ENCODE measurements around the gene ART1. TPM values are rescaled to one million over a fixed set of nuclear protein-coding genes. Genes with fewer than 3 reads are reported as not detected.
"Not testable (repeated sequence)": the region's sequence is repeated elsewhere in the genome, so short reads cannot be mapped to it uniquely, and the experiment has no call there.

The ART1 gene
- total and polyA plus RNA-seq, 9 donors, result 2.3 to 6.3 (median 4.1) TPM

DNA sequence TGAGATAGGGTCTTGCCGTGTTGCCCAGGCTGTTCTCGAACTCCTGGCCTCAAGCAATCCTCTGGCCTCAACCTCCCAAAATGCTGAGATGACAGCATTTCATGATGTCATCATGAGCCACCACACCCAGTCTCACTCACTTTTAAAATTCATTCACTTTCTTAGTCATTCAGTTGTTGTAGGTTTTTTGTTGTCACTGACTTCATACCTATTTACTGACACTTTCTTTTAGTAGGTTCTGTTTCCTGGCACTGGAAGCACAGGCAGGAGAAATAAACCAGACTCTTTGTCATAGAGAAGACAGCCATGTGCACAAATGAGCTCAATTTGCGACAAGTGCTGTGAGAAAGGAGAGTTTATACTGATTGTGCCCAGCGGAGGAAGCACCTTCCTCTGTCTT, 13.6 kb upstream of the ART1 start:
- peaks cover 2% of the 10 kb centered on the region for H3K27me3 ChIP-seq (ENCODE audit: control insufficient read depth, insufficient read depth, low read length)
- no peaks in the 10 kb centered on the region for H3K36me3 ChIP-seq (ENCODE audit: control insufficient read depth, insufficient read depth, low read length)
- no peaks in the 10 kb centered on the region for H3K9me3 ChIP-seq (replicated peaks; ENCODE audit: control insufficient read depth, low read depth, low read length)
- WGBS (ENCODE audit: insufficient coverage), result 77% methylated on average over 2 of the region's 4 CpGs
- DNase-seq, result no peak
- no peaks in the 10 kb centered on the region for H3K4me1 ChIP-seq (ENCODE audit: control insufficient read depth, insufficient read depth, low read length)
- no peak overlapping the region for H3K27ac ChIP-seq (ENCODE audit: low read length)
- H3K4me3 ChIP-seq (ENCODE audit: low read length), result no peak overlapping the region

DNA sequence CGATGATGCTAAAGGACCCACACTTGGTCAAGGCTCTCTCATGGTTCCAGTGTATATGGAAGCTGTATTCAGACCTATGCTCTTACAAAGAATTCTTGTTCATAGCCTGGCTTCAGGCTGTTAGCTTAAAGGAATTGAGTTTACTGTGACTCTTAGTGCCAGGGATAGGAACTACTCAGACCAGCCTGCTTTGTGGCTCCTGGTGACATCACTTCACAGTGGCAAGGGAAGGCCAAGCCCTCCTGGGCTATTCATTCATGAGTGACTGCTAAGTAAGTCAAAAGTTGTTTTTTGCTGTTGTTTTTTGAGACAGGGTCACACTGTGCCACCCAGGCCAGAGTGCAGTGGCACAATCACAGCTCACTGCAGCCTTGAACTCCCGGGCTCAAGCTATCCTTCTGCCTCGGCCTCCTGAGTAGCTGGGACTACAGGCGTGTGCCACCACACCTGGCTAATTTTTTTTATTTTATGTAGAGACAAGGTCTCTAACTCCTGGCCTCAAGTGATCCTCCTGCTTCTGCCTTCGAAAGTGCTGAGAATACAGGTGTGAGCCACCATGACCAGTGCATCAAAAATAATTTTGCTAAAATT, 12.8 kb upstream of the ART1 start:
- Histone ChIP-seq H3K4me3 (ENCODE audit: low read length) (no peak overlapping the region), H3K27ac (ENCODE audit: low read length) (no peak overlapping the region), H3K4me1 (ENCODE audit: control insufficient read depth, insufficient read depth, low read length) (no peaks in the 10 kb centered on the region), H3K27me3 (ENCODE audit: control insufficient read depth, insufficient read depth, low read length) (peaks cover 2% of the 10 kb centered on the region), H3K36me3 (ENCODE audit: control insufficient read depth, insufficient read depth, low read length) (no peaks in the 10 kb centered on the region), H3K9me3 (replicated peaks; ENCODE audit: control insufficient read depth, low read depth, low read length) (no peaks in the 10 kb centered on the region)
- no peak for DNase-seq
- 96% methylated on average over 2 of the region's 5 CpGs for WGBS (ENCODE audit: insufficient coverage)

DNA sequence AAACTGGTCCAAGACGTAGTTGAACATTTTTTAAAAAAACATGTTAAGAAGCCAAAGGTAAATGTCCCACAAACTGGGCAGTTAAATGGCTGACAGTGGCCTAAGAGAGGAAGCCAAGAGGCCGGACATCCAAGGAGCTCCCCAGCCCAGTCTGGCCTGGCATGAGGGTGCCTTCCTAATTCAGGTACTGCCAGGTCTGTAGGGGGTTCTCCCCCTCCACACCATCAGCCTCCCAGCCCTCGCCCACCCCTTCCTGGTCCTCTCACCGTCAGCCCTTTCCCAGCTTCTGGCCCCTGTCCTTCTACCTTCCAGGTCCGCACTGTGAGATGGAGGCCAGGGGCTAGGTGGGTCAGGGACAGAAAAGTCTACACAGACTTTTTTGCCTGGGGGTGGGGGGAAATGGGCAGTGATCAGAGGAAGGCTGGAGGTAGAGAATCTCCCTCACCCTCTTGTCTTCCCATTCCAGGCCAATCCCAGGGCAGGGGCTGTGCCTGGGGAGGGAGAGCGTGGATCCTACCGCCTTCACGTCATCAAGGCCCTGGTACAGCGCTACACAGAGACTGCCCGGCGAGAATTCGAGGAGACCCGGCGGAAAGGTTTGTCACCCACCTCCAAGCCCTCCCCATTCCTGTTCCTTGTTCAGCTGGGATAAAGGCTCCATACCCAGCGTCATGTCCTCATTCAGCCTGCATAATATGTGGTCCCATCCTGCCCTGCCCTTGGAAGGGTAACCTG, 9.1 kb upstream of the ART1 start:
- H3K27me3 ChIP-seq (ENCODE audit: control insufficient read depth, insufficient read depth, low read length), result peaks cover 4% of the 10 kb centered on the region
- no peaks in the 10 kb centered on the region for H3K4me1 ChIP-seq (ENCODE audit: control insufficient read depth, insufficient read depth, low read length)
- no peaks in the 10 kb centered on the region for H3K36me3 ChIP-seq (ENCODE audit: control insufficient read depth, insufficient read depth, low read length)
- no peak overlapping the region for H3K27ac ChIP-seq (ENCODE audit: low read length)
- no peak overlapping the region for H3K4me3 ChIP-seq (ENCODE audit: low read length)
- 90% methylated on average over 10 of the region's 15 CpGs for WGBS (ENCODE audit: insufficient coverage)
- no peak for DNase-seq
- H3K9me3 ChIP-seq (replicated peaks; ENCODE audit: control insufficient read depth, low read depth, low read length), result no peaks in the 10 kb centered on the region

DNA sequence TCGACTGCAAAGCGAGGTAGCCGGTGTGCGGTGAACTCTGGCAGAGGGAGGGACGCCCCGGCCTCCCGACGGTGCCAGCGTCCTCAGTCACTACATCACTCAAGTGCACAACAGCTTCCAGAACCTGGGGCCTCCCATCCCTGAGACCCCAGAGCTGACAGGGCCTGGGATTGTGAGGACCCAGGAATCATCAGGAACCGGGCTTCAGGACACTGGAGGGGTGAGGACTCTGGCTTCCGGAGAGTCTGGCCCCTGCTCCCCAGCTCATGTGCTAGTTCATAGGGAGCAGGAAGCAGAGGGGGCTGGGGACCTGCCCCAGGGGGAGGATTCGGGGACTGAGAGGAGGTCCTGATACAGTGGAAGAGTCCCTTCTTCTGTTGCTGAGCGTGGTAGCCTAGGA, 7.7 kb upstream of the ART1 start:
- Histone ChIP-seq H3K27me3 (ENCODE audit: control insufficient read depth, insufficient read depth, low read length) (peaks cover 4% of the 10 kb centered on the region), H3K36me3 (ENCODE audit: control insufficient read depth, insufficient read depth, low read length) (no peaks in the 10 kb centered on the region), H3K27ac (ENCODE audit: low read length) (no peak overlapping the region), H3K9me3 (replicated peaks; ENCODE audit: control insufficient read depth, low read depth, low read length) (no peaks in the 10 kb centered on the region), H3K4me1 (ENCODE audit: control insufficient read depth, insufficient read depth, low read length) (peaks cover 2% of the 10 kb centered on the region), H3K4me3 (ENCODE audit: low read length) (no peak overlapping the region)
- WGBS (ENCODE audit: insufficient coverage), result 76% methylated on average over 10 of the region's 13 CpGs
- no peak for DNase-seq

DNA sequence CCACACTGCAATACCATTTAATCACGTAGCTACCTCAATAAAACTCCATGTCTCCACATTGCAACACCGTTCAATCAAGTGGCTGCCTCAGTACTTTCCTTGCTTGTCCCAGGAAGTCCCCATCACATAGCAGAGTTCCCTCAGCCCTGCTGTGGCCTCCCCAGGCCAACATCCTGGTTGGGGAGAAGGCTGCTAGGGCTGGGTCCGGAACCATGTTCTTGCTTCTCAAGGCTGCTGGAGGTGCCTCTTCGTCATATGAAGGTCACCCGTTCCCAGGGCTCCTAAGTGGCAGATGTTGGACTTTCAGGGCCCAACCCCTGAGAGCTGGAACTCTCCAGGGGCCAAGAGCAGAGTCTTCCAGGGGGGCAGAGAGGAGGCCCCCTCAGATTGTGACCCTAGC, 6.4 kb upstream of the ART1 start:
- H3K4me3 ChIP-seq (ENCODE audit: low read length), result no peak overlapping the region
- H3K27ac ChIP-seq (ENCODE audit: low read length), result no peak overlapping the region
- WGBS (ENCODE audit: insufficient coverage), result 84% methylated on average over 5 of the region's 5 CpGs
- H3K4me1 ChIP-seq (ENCODE audit: control insufficient read depth, insufficient read depth, low read length), result peaks cover 14% of the 10 kb centered on the region
- peaks cover 8% of the 10 kb centered on the region for H3K27me3 ChIP-seq (ENCODE audit: control insufficient read depth, insufficient read depth, low read length)
- DNase-seq, result no peak
- no peaks in the 10 kb centered on the region for H3K36me3 ChIP-seq (ENCODE audit: control insufficient read depth, insufficient read depth, low read length)
- no peaks in the 10 kb centered on the region for H3K9me3 ChIP-seq (replicated peaks; ENCODE audit: control insufficient read depth, low read depth, low read length)

DNA sequence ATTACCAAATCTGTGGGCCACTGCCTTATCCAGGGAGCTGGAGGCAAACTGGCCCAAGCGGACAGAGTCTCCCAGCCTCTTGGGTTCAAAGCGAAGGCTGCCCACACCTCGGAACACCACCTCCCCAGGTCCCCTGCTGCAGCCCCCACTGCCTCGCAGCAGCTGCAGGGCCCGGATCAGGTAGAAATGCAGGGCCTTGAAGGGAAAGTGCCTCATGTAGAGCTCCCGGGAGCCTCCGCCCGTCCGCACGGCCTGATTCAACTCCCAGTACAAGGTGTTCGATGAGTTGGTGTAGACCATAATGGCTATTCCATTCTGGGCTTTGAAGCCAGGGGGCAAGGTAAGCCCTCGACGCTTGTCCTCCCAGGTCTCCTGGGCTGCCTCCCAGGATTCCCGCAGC, 5.1 kb upstream of the ART1 start:
- Histone ChIP-seq H3K27ac (ENCODE audit: low read length) (no peak overlapping the region), H3K9me3 (replicated peaks; ENCODE audit: control insufficient read depth, low read depth, low read length) (no peaks in the 10 kb centered on the region), H3K36me3 (ENCODE audit: control insufficient read depth, insufficient read depth, low read length) (no peaks in the 10 kb centered on the region), H3K4me3 (ENCODE audit: low read length) (no peak overlapping the region), H3K4me1 (ENCODE audit: control insufficient read depth, insufficient read depth, low read length) (peaks cover 24% of the 10 kb centered on the region), H3K27me3 (ENCODE audit: control insufficient read depth, insufficient read depth, low read length) (peaks cover 8% of the 10 kb centered on the region)
- WGBS (ENCODE audit: insufficient coverage), result 84% methylated on average over 7 of the region's 14 CpGs
- DNase-seq, result no peak

DNA sequence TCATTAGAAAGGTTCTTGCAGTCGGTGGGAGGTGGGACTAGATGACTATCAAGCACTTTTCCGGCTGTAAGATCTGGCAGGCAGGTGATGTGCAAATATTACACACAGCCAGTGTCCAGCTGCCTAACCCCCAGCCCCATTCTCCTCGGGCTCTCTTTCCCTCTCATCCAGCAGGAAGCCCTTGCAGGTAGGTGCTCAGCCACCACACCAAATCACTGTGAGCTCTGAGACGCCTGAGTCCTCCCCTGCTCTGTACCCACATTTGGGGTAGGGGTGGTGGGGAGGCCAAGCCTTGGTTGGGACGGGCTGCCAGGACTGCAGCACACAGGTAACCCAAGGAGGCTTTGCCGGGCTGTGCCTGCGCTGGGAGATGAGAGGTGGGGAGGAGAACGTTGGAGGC, 3.7 kb upstream of the ART1 start:
- H3K4me3 ChIP-seq (ENCODE audit: low read length), result no peak overlapping the region
- WGBS (ENCODE audit: insufficient coverage), result 50% methylated on average over 4 of the region's 8 CpGs
- H3K27ac ChIP-seq (ENCODE audit: low read length), result no peak overlapping the region
- H3K36me3 ChIP-seq (ENCODE audit: control insufficient read depth, insufficient read depth, low read length), result no peaks in the 10 kb centered on the region
- DNase-seq, result no peak
- peaks cover 9% of the 10 kb centered on the region for H3K27me3 ChIP-seq (ENCODE audit: control insufficient read depth, insufficient read depth, low read length)
- H3K4me1 ChIP-seq (ENCODE audit: control insufficient read depth, insufficient read depth, low read length), result peaks cover 31% of the 10 kb centered on the region
- no peaks in the 10 kb centered on the region for H3K9me3 ChIP-seq (replicated peaks; ENCODE audit: control insufficient read depth, low read depth, low read length)

DNA sequence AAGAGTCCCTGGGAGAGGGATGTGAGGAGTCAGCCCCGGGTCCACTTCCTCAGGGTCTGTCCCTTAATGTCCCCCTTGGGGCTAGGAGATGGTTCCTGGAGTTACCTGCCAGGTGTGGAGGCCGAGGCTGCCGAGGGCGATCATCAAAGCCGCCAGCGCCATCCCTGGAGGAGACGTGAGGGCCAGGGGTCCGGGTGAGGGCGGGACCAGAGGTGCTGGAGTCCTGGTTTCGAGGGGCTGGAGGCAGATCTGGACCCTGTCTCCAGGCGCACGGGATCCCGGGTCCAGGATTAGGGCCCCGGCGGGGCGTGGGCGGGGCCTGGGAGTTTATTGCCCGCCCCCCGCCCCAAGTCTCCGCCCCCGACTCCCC, 3.2 kb upstream of the ART1 start, which contains the start of gene ART5:
Gene ART5, minus strand, starts transcription at position 292 of the 370 bp plus-strand sequence. Its CDS starts 130 bp downstream, at position 162.
- 3% methylated on average over 9 of the region's 21 CpGs for WGBS (ENCODE audit: insufficient coverage)
- H3K27ac ChIP-seq (ENCODE audit: low read length), result peak within 1 kb of the TSS; percentile 69
- H3K4me3 ChIP-seq (ENCODE audit: low read length), result peak within 1 kb of the TSS; percentile 59
- H3K4me1 ChIP-seq (ENCODE audit: control insufficient read depth, insufficient read depth, low read length), result peaks cover 31% of the 10 kb centered on the region
- peaks cover 12% of the 10 kb centered on the region for H3K27me3 ChIP-seq (ENCODE audit: control insufficient read depth, insufficient read depth, low read length)
- no peaks in the 10 kb centered on the region for H3K36me3 ChIP-seq (ENCODE audit: control insufficient read depth, insufficient read depth, low read length)
- no peaks in the 10 kb centered on the region for H3K9me3 ChIP-seq (replicated peaks; ENCODE audit: control insufficient read depth, low read depth, low read length)
- DNase-seq, result no peak

DNA sequence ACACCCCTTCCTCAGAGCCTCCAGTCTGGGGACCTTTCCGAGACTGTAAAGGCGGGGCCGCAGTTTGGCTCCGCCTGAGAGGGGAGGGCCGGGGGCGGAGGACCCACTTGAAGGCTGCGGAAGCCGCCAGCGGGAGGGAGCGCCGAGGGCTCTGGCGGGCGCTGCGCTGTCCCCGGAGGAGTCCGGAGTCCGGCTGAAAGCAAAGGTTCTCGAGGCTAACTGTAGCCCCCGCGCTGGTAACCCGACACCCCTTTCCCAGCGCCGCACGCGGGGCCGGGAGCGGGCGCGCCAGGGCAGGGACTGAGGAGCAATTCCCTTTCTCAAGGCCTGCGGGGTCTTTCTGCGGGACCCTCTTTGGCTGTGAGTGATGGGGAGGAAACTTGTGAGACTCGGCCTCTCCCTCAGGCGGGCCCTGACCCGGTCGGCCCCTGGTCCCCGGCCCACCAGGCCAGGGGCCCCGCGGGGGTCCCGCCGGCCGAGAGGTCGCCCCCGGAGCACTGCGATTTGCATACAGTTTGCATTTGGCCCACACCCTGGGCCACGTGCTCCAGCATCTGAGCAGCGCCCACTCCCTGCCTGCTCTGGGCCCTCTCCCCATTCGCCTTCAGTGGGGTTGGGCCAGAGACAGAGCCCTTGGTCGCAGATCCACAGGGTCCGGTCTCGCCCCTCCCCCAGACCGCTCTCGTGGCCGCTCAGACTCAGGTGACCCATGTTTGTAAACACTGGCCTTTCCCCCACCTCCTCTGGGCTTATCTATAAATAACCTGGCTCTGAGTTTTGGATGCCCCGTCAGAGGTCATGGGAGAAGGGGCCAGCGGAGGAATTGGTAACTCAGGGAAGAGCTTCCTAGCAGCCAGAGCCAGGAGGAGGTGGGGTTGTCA, 2.6 kb upstream of the ART1 start:
- peak; percentile 94 for DNase-seq
- under 1% methylated on average over 44 of the region's 55 CpGs for WGBS (ENCODE audit: insufficient coverage)
- Histone ChIP-seq H3K9me3 (replicated peaks; ENCODE audit: control insufficient read depth, low read depth, low read length) (no peaks in the 10 kb centered on the region), H3K4me1 (ENCODE audit: control insufficient read depth, insufficient read depth, low read length) (peaks cover 31% of the 10 kb centered on the region), H3K36me3 (ENCODE audit: control insufficient read depth, insufficient read depth, low read length) (no peaks in the 10 kb centered on the region), H3K4me3 (ENCODE audit: low read length) (peak overlapping the region; percentile 59), H3K27me3 (ENCODE audit: control insufficient read depth, insufficient read depth, low read length) (peaks cover 16% of the 10 kb centered on the region), H3K27ac (ENCODE audit: low read length) (peak overlapping the region; percentile 69)

DNA sequence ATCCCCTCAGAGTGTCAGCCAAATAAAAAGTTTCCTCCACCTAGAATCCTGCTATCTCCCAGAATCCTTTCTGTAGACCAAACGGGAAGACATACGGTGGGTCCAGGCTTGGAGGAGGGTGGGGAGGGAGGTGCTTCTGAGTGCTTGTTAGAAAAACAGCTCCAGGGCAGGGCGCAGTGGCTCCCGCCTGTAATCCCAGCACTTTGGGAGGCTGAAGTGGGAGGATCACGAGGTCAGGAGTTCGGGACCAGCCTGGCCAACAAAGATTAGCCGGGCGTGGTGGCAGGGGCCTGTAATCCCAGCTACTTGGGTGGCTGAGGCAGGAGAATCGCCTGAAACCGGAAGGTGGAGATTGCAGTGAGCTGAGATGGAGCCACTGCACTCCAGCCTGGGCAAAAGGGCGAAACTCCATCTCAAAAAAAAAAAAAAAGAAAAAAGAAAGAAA, 1.8 kb upstream of the ART1 start:
- not testable (repeated sequence) for H3K36me3 ChIP-seq (ENCODE audit: control insufficient read depth, insufficient read depth, low read length); H3K9me3 ChIP-seq (replicated peaks; ENCODE audit: control insufficient read depth, low read depth, low read length); DNase-seq
- Histone ChIP-seq H3K4me1 (ENCODE audit: control insufficient read depth, insufficient read depth, low read length) (peaks cover 31% of the 10 kb centered on the region), H3K27me3 (ENCODE audit: control insufficient read depth, insufficient read depth, low read length) (peaks cover 20% of the 10 kb centered on the region), H3K4me3 (ENCODE audit: low read length) (peak overlapping the region; percentile 59), H3K27ac (ENCODE audit: low read length) (peak overlapping the region; percentile 69)
- WGBS (ENCODE audit: insufficient coverage), result 22% methylated on average over 8 of the region's 11 CpGs

Measured in muscle of leg (tissue), 11 donors.